ENCODE results near the gene DYNC1I1. TPM values are rescaled to one million over a fixed set of nuclear protein-coding genes. Genes with fewer than 3 reads are reported as not detected.

The DYNC1I1 gene
- total RNA-seq, 1 donor from 2014 or later: 1.6 TPM

GRCh38 chr7:95737828-95738505, 34.4 kb upstream of the DYNC1I1 start:
- TF ChIP-seq CTCF (IDR thresholded peaks at IDR 0.05; ENCODE audit: unreplicated experiment): no peak
- Mint-ChIP-seq H3K36me3 (ENCODE audit: insufficient read depth) (no peaks in the 10 kb centered on the region), H3K27ac (no peak overlapping the region), H3K9me3 (ENCODE audit: low read depth) (no peaks in the 10 kb centered on the region), H3K4me3 (ENCODE audit: low read depth) (no peak overlapping the region), H3K27me3 (peaks cover 5% of the 10 kb centered on the region), H3K4me1 (ENCODE audit: low read depth) (no peaks in the 10 kb centered on the region)
- no peak for DNase-seq (ENCODE audit: low spot score, unreplicated experiment)

GRCh38 chr7:95749044-95749443, 23.3 kb upstream of the DYNC1I1 start:
- Mint-ChIP-seq H3K36me3 (ENCODE audit: insufficient read depth) (no peaks in the 10 kb centered on the region), H3K27ac (no peak overlapping the region), H3K4me1 (ENCODE audit: low read depth) (peaks cover 3% of the 10 kb centered on the region), H3K9me3 (ENCODE audit: low read depth) (peaks cover 14% of the 10 kb centered on the region), H3K4me3 (ENCODE audit: low read depth) (no peak overlapping the region), H3K27me3 (peaks cover 4% of the 10 kb centered on the region)
- no peak for DNase-seq (ENCODE audit: low spot score, unreplicated experiment)
- no peak for TF ChIP-seq CTCF (IDR thresholded peaks at IDR 0.05; ENCODE audit: unreplicated experiment)

- H3K9me3 Mint-ChIP-seq (ENCODE audit: low read depth): peaks cover 14% of the 10 kb centered on the region
- H3K27ac Mint-ChIP-seq: no peak overlapping the region
- H3K27me3 Mint-ChIP-seq: peaks cover 4% of the 10 kb centered on the region
- DNase-seq (ENCODE audit: low spot score, unreplicated experiment): no peak
- no peak overlapping the region for H3K4me3 Mint-ChIP-seq (ENCODE audit: low read depth)
- no peak for TF ChIP-seq CTCF (IDR thresholded peaks at IDR 0.05; ENCODE audit: unreplicated experiment)
- H3K36me3 Mint-ChIP-seq (ENCODE audit: insufficient read depth): no peaks in the 10 kb centered on the region
- H3K4me1 Mint-ChIP-seq (ENCODE audit: low read depth): peaks cover 3% of the 10 kb centered on the region
These were observed 22.8 kb upstream of the DYNC1I1 start for GRCh38 chr7:95749515-95749914.

- Mint-ChIP-seq H3K4me3 (ENCODE audit: low read depth) (no peak overlapping the region), H3K36me3 (ENCODE audit: insufficient read depth) (no peaks in the 10 kb centered on the region)
These were observed 18.9 kb upstream of the DYNC1I1 start for GRCh38 chr7:95753440-95753839.

GRCh38 chr7:95755277-95755934, 16.9 kb upstream of the DYNC1I1 start:
- Mint-ChIP-seq H3K9me3 (ENCODE audit: low read depth) (peaks cover 14% of the 10 kb centered on the region), H3K36me3 (ENCODE audit: insufficient read depth) (no peaks in the 10 kb centered on the region), H3K4me1 (ENCODE audit: low read depth) (peaks cover 6% of the 10 kb centered on the region), H3K27ac (no peak overlapping the region), H3K27me3 (no peaks in the 10 kb centered on the region), H3K4me3 (ENCODE audit: low read depth) (no peak overlapping the region)
- no peak for DNase-seq (ENCODE audit: low spot score, unreplicated experiment)
- TF ChIP-seq CTCF (IDR thresholded peaks at IDR 0.05; ENCODE audit: unreplicated experiment): no peak

More at GRCh38 chr7:95753440-95753839, 18.9 kb upstream of the DYNC1I1 start:
- Mint-ChIP-seq H3K27ac (no peak overlapping the region), H3K4me1 (ENCODE audit: low read depth) (peaks cover 9% of the 10 kb centered on the region), H3K9me3 (ENCODE audit: low read depth) (peaks cover 14% of the 10 kb centered on the region), H3K27me3 (no peaks in the 10 kb centered on the region)
- TF ChIP-seq CTCF (IDR thresholded peaks at IDR 0.05; ENCODE audit: unreplicated experiment): no peak
- no peak for DNase-seq (ENCODE audit: low spot score, unreplicated experiment)
